Tibial artery (tissue), 4 donors: Measurements from ENCODE around the gene RASSF9.

ENCODE experiments used
- DNase-seq, 2 donors: peaks; one replicate each; pipeline ENCODE4 v3.0.0-alpha.2; 2019
- H3K27ac ChIP-seq, 2 donors: fragments of 200-600 bp; sonication (generic) in 1 of 2; 1 replicate in 1 of 2; 2 replicates in 1 of 2; pipeline ENCODE4 v1.5.1; 2018 to 2019; ENCODE audit warnings: mild to moderate bottlenecking in 1 of 2
- H3K27me3 ChIP-seq, 2 donors: fragments of 200-600 bp; sonication (generic) in 1 of 2; one replicate each; pipeline versions ENCODE4 v1.5.1 to v1.6.0; 2016 to 2019
- H3K36me3 ChIP-seq, 3 donors: fragments of 200-600 bp; sonication (generic) in 2 of 3; one replicate each; pipeline ENCODE4 v1.5.1; 2016 to 2019; ENCODE audit warnings: mild to moderate bottlenecking in 2 of 3
- H3K4me1 ChIP-seq, 4 donors: fragments of 200-600 bp; sonication (generic) in 2 of 4; 1 replicate in 3 of 4; 2 replicates in 1 of 4; pipeline ENCODE4 v1.5.1; 2016 to 2019
- H3K4me3 ChIP-seq, 2 donors: fragments of 200-600 bp; sonication (generic) in 1 of 2; 1 replicate in 1 of 2; 2 replicates in 1 of 2; pipeline ENCODE4 v1.5.1; 2018 to 2019; ENCODE audit warnings: mild to moderate bottlenecking in 2 of 2
- H3K9me3 ChIP-seq, 3 donors: fragments of 200-600 bp; sonication (generic) in 1 of 3; one replicate each; pipeline ENCODE4 v1.5.1; 2016 to 2019
- CTCF ChIP-seq, 2 experiments: fragments of 200-600 bp in 1 of 2; fragments of 450-650 bp in 1 of 2; IDR thresholded peaks; one replicate each; pipeline ENCODE4 v1.5.1; 2017 to 2019; ENCODE audit warnings: antibody characterized with exemption in 2 of 2, mild to moderate bottlenecking in 1 of 2, moderate library complexity in 1 of 2
- intact Hi-C: fragments of 100-400 bp; cut with DNase I; formaldehyde crosslinking; loops from one replicate; pipeline ENCODE4 v1.15.0; 2023; ENCODE audit warnings: low total_unique reads

Gene RASSF9

DNA sequence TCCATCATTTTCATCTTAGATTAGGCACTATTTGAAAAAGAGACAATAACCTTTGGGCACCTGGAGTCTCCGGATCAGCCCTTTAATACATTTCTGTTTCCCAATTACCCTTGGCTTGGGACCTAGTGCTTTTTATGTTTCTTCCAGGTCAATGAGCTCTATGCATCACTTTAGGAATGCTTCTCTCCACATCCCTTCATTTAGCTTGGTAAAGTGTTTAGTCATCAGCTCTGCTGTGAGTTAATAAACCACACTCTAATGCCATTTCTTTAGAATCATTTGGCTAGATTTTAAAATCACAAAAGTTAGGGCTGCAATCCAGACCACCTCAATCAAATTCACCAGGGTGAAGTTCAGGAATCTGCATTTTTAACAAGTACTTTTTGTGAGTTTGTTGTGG is 41.7 kb downstream of the RASSF9 start:
- no peak for DNase-seq
- TF ChIP-seq CTCF (IDR thresholded peaks at IDR 0.05), result no peak
- Histone ChIP-seq H3K36me3 (no peaks in the 10 kb centered on the region), H3K9me3 (no peaks in the 10 kb centered on the region), H3K27me3 (no peaks in the 10 kb centered on the region), H3K27ac (no peak overlapping the region), H3K4me1 (no peaks in the 10 kb centered on the region), H3K4me3 (no peak overlapping the region)
- intact Hi-C loops, result no loop called here

GRCh38 chr12:85784096-85784720 is 52.0 kb downstream of the RASSF9 start:
- intact Hi-C loops, result no loop called here
- H3K36me3 ChIP-seq, result no peaks in the 10 kb centered on the region
- no peak overlapping the region for H3K27ac ChIP-seq
- H3K27me3 ChIP-seq, result no peaks in the 10 kb centered on the region
- no peaks in the 10 kb centered on the region for H3K4me1 ChIP-seq
- no peak for DNase-seq
- TF ChIP-seq CTCF (IDR thresholded peaks at IDR 0.05), result no peak
- H3K4me3 ChIP-seq, result no peak overlapping the region
- H3K9me3 ChIP-seq, result no peaks in the 10 kb centered on the region

GRCh38 chr12:85782711-85783110 is 53.5 kb downstream of the RASSF9 start:
- Histone ChIP-seq H3K27me3 (no peaks in the 10 kb centered on the region), H3K4me3 (no peak overlapping the region), H3K9me3 (no peaks in the 10 kb centered on the region), H3K36me3 (no peaks in the 10 kb centered on the region), H3K4me1 (no peaks in the 10 kb centered on the region), H3K27ac (no peak overlapping the region)
- TF ChIP-seq CTCF (IDR thresholded peaks at IDR 0.05), result no peak
- no peak for DNase-seq
- intact Hi-C loops, result no loop called here

DNA sequence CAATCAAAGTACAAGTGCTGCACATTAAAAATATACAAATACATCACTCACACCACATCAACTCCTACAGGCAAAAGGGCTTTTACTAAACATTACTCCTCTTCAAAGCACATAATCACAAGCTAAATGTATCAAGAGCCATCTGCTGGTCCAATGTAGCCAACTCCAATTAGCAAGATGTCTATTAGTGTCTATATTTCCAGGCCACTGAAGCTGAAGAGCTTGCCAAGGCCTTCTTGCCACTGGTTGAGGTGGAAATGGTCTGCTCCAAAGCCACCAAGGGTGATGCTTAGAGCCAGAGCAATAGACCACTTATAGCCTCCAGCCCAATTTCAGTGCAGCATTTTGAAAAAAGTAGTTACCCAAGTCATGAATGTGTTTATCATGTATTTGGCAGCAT is 54.4 kb downstream of the RASSF9 start:
- no peak for DNase-seq
- no peak overlapping the region for H3K4me3 ChIP-seq
- no peaks in the 10 kb centered on the region for H3K36me3 ChIP-seq
- no peak overlapping the region for H3K27ac ChIP-seq
- H3K27me3 ChIP-seq, result no peaks in the 10 kb centered on the region
- no peaks in the 10 kb centered on the region for H3K9me3 ChIP-seq
- no peak for TF ChIP-seq CTCF (IDR thresholded peaks at IDR 0.05)
- intact Hi-C loops, result no loop called here
- H3K4me1 ChIP-seq, result no peaks in the 10 kb centered on the region

- no peaks in the 10 kb centered on the region for H3K9me3 ChIP-seq
- no peaks in the 10 kb centered on the region for H3K27me3 ChIP-seq
- H3K4me3 ChIP-seq, result no peak overlapping the region
- no peak for DNase-seq
- no peak for TF ChIP-seq CTCF (IDR thresholded peaks at IDR 0.05)
- intact Hi-C loops, result no loop called here
- H3K4me1 ChIP-seq, result no peaks in the 10 kb centered on the region
- H3K36me3 ChIP-seq, result no peaks in the 10 kb centered on the region
- H3K27ac ChIP-seq, result no peak overlapping the region
These were observed 56.4 kb downstream of the RASSF9 start for GRCh38 chr12:85779768-85780167.

GRCh38 chr12:85775091-85775490 is 61.1 kb downstream of the RASSF9 start:
- Histone ChIP-seq H3K36me3 (no peaks in the 10 kb centered on the region), H3K4me3 (no peak overlapping the region), H3K4me1 (no peaks in the 10 kb centered on the region), H3K27ac (no peak overlapping the region), H3K27me3 (no peaks in the 10 kb centered on the region), H3K9me3 (no peaks in the 10 kb centered on the region)
- no peak for TF ChIP-seq CTCF (IDR thresholded peaks at IDR 0.05)
- intact Hi-C loops, result no loop called here
- no peak for DNase-seq
